Coronary artery (tissue), 2 donors: ENCODE results near the gene BACH2.
"Not testable (repeated sequence)": the region's sequence is repeated elsewhere in the genome, so short reads cannot be mapped to it uniquely, and the experiment has no call there.

ENCODE experiments used
- DNase-seq: peaks from one replicate; pipeline ENCODE4 v3.0.0-alpha.2; 2017; ENCODE audit warnings: low spot score
- H3K27ac ChIP-seq, 2 donors: fragments of 200-600 bp; sonication (generic); one replicate each; pipeline ENCODE4 v1.5.1; 2016 to 2019
- H3K4me3 ChIP-seq: fragments of 200-600 bp; sonication (generic); 2 replicates; pipeline ENCODE4 v1.5.1; 2016; ENCODE audit warnings: mild to moderate bottlenecking, moderate library complexity
- TF ChIP-seq, protein P1 (sequence below): fragments of 200-600 bp; sonication (generic); IDR thresholded peaks from one replicate; pipeline ENCODE4 v1.5.1; 2019; ENCODE audit warnings: antibody characterized with exemption

The BACH2 gene

DNA sequence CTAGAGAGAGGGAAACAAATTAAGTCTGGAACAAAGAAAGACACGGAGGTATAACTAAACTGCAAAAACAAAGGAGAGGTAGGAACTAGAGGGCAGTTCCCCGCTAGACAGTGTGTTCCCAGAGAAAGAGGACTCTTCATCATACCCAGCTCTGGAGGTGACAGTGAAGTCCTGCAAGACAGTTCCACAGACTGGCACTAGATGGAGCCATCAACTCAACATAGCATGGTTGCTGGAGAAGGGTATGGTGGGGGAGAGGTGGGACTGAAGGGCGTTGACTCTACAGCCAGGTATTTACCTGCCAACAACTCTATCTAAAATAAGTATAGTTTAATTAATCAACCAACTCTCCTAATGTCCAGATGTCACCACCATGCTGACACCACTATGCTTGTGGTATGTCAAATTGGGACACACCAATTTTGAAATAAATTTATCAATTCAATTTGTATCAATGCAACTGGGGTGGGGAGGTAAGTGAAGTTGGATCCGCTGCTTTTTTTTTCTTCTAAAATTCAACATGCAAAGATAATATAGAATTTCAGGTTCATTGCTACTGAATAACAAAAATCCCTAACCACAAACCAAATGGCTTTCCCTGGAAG, 9.7 kb downstream of the BACH2 start:
- no peak for DNase-seq
- Histone ChIP-seq H3K27ac (no peak overlapping the region), H3K4me3 (no peak overlapping the region)
- TF ChIP-seq, protein P1, sequence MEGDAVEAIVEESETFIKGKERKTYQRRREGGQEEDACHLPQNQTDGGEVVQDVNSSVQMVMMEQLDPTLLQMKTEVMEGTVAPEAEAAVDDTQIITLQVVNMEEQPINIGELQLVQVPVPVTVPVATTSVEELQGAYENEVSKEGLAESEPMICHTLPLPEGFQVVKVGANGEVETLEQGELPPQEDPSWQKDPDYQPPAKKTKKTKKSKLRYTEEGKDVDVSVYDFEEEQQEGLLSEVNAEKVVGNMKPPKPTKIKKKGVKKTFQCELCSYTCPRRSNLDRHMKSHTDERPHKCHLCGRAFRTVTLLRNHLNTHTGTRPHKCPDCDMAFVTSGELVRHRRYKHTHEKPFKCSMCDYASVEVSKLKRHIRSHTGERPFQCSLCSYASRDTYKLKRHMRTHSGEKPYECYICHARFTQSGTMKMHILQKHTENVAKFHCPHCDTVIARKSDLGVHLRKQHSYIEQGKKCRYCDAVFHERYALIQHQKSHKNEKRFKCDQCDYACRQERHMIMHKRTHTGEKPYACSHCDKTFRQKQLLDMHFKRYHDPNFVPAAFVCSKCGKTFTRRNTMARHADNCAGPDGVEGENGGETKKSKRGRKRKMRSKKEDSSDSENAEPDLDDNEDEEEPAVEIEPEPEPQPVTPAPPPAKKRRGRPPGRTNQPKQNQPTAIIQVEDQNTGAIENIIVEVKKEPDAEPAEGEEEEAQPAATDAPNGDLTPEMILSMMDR = no peak

DNA sequence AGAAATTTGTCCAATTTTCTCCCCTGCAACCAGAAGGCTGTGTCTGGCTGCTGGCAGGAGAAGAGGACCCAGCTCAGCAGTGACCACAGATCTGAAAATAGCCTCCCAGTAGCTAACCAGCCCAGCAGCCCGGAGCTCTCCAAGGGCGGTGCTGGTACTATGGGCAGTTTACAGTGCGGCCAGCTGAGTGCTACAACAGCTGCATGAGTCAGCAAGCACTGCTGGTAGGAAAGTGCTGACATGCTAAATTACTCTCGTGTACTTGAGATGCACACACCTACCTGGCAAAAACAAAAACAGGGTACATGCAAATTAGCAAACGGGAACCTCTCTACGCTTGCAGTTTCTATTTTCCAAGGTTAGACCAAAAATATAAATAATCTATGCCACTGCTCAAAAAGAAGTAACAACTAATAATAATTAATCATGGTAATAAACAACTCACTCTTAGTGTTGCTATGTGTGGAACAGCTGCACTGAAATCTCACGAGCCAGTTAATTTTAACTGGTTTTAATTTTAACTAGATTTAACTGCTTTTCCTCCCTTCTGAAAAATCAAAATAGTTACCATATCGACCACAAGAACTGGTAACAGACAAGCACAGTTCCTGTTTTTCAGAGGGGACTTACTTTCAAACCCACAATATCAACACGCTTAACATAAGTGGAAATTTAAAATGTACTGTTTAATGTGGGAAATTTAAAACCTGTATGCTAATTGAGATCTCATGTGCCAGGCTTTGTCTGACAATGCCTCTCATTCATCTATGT, 10.8 kb downstream of the BACH2 start:
- Histone ChIP-seq H3K4me3 (no peak overlapping the region), H3K27ac (no peak overlapping the region)
- peak; percentile 82 for DNase-seq

DNA sequence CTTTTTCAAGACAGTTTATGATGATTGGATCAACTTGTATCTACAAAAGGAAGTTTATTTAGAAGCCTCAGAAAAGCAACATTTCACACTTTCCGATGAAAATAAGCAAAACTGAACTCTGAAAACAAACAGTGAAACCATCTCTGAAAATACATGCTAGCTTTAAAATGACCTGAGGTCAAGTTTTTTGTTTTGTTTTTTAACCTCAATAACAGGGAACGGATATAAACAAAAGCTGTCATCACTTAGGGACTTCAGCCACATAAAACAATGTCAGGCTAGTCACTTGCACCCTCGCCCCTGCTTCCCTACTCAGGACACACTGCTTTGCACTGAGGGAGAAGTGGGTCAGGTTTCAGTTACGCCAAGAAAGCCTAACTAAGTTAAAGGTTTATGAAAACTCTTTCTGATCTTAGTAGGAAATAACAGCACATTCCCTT, 11.6 kb downstream of the BACH2 start:
- H3K4me3 ChIP-seq = peak overlapping the region; percentile 52
- no peak for DNase-seq
- H3K27ac ChIP-seq = peak overlapping the region in 1 of 2 donors; percentile 0

More for the DNA sequence above, 10.8 kb downstream of the BACH2 start:
- TF ChIP-seq, protein P1 = no peak

DNA sequence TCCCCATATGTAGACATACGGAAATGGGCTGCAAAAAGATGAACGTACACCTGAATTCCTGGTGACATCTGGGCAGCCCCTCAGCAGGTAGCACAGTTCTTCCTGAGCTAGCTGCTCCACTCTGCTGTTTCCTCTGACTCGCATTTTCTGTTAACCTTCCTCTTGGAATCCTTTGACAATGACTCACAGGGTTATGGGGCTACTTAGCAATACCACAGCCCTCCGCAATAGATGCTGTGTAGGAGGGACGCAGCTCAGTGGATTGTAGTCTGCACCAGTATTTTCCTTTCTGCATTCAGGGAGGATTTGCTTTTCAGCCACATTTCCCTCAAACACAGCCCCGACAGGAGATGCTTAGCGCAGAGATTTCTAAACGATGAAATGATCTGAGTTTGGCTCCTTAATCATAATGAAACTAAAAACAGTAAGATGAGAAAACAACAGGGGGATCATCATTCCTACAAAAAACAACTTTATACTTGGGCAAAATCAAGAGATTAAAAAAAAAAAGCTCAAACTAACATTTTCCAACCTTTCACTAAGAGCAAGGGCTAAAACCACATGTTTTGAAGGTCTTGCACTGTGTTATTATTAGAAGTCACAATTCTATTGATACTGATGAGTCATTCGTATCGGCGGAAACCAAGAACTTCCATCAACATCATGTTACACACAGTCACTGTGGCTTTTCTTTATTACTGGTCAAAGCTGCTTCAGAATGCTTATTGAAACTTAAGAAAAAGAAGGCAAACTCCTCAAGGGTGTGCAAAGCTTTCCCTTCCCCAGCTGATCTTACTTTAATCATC, 12.2 kb downstream of the BACH2 start:
- no peak for DNase-seq
- H3K4me3 ChIP-seq = peak overlapping the region; percentile 52
- TF ChIP-seq, protein P1 = no peak
- H3K27ac ChIP-seq = peak overlapping the region in 1 of 2 donors; percentile 0

More for the DNA sequence above, 11.6 kb downstream of the BACH2 start:
- TF ChIP-seq, protein P1 = no peak

DNA sequence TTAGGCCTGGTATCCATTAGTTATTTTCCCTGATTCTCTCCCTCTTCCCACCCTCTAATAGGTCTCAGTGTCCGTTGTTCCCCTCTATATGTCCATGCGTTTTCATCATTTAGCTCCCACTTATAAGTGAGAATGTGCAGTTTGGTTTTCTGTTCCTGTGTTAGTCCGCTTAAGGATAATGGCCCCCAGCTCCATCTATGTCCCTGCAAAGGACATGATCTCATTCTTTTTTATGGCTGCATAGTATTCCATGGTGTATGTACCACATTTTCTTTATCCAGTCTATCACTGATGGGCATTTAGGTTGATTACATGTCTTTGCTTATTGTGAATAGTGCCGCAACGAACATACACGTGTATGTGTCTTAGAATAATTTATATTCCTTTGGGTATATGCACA, 14.4 kb downstream of the BACH2 start:
- not testable (repeated sequence) for H3K27ac ChIP-seq, DNase-seq, H3K4me3 ChIP-seq

DNA sequence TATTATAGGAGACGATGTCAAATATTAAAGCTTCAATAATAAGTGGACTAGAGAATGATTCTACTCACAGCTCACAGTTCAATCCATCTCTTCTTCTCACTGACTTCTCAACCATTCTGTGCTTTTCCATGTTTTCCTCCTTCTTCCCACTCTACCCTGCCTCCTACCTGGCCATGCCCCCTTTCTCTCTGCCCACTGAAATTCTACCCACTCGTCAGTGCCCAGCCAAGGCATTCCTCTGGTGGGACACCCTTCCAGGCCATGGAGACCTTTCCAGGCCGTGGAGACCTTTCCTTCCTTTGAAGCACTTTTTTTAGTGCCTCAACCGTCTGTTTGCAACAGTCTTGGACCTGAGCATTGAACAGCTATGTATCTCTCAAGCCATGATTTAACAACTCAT, 18.5 kb downstream of the BACH2 start:
- no peak for DNase-seq
- no peak overlapping the region for H3K27ac ChIP-seq

More for the DNA sequence above, 18.5 kb downstream of the BACH2 start:
- H3K4me3 ChIP-seq = no peak overlapping the region
- TF ChIP-seq, protein P1 = no peak
